ENCODE data around the gene LCORL. TPM values are rescaled to one million over a fixed set of nuclear protein-coding genes. Genes with fewer than 3 reads are reported as not detected.

Gene LCORL
- total and polyA plus RNA-seq, 9 of the 15 experiments (the other 6 are each of a cell fraction or from before 2014, with no cell fraction given), result 3.1 to 24.5 (median 11.1) TPM

GRCh38 chr4:17958181-17958580 is 63.4 kb downstream of the LCORL start:
- DNase-seq (ENCODE audit: extremely low read depth in 1 of 4, low spot score in 3 of 4), result no peak
- H3K9ac ChIP-seq (ENCODE audit: insufficient read depth in 1 of 2, low read depth in 2 of 2, low read length in 2 of 2), result no peak overlapping the region
- no peak for ATAC-seq
- no peaks in the 10 kb centered on the region for H4K20me1 ChIP-seq (replicated peaks; ENCODE audit: control insufficient read depth, insufficient read depth, low read length)
- in situ Hi-C loops (cut with MboI), result no loop called here
- H3K9me1 ChIP-seq (ENCODE audit: control insufficient read depth, insufficient read depth, low read length), result no peaks in the 10 kb centered on the region
- intact Hi-C loops (cut with micrococcal nuclease), result no loop called here
- no peak for FAIRE-seq
- H2AFZ ChIP-seq (ENCODE audit: low read depth, low read length), result no peak overlapping the region
- ChIA-PET CTCF (ENCODE audit: low intra/inter-chr PET ratio) (no interaction called here), POLR2A (no interaction called here)
- H3K4me1 ChIP-seq (replicated peaks in 1 of 2; ENCODE audit: control insufficient read depth in 2 of 2, insufficient read depth in 2 of 2, low read length in 2 of 2), result no peaks in the 10 kb centered on the region
- BruUV-seq (replicated peaks), result no TSS peak
- no peaks in the 10 kb centered on the region; the same call in 2 of the 3 replicates for H3K79me2 ChIP-seq (ENCODE audit: control insufficient read depth, insufficient read depth, low read length)
- peaks cover 32% of the 10 kb centered on the region; the same call in 2 of the 3 replicates for H3K36me3 ChIP-seq (ENCODE audit: control insufficient read depth, insufficient read depth, low read length)
- H3K4me2 ChIP-seq (ENCODE audit: insufficient read depth, low read length), result no peak overlapping the region
- no peaks in the 10 kb centered on the region for H3K27me3 ChIP-seq (ENCODE audit: control insufficient read depth in 2 of 2, insufficient read depth in 2 of 2, low read length in 2 of 2)
- H3K27ac ChIP-seq (ENCODE audit: extremely low read depth, low read depth, low read length), result no peak overlapping the region
- H3K4me3 ChIP-seq, result no peak overlapping the region
- 93% methylated on average over 3 of the region's 3 CpGs for WGBS (ENCODE audit: insufficient coverage, low coverage, missing lambda C conversion rate)
- no peaks in the 10 kb centered on the region for H3K9me3 ChIP-seq (replicated peaks; ENCODE audit: control insufficient read depth, insufficient read depth, low read depth, low read length)
- TF ChIP-seq ZBTB7A (IDR thresholded peaks at IDR 0.05; ENCODE audit: borderline replicate concordance, control insufficient read depth, low read depth, low read length) (no peak), POLR2G (IDR thresholded peaks at IDR 0.05; ENCODE audit: low read depth, low read length) (no peak), JUND (IDR thresholded peaks at IDR 0.05; ENCODE audit: borderline replicate concordance, low read depth, low read length) (no peak), JUND (tag; IDR thresholded peaks at IDR 0.05; ENCODE audit: borderline replicate concordance, low read depth, low read length) (no peak), KDM5B (IDR thresholded peaks at IDR 0.05; ENCODE audit: insufficient replicate concordance, low read depth, low read length) (no peak), YY1 (IDR thresholded peaks at IDR 0.05; ENCODE audit: borderline replicate concordance in 1 of 3, control insufficient read depth in 1 of 3, extremely low read depth in 1 of 3, insufficient read depth in 3 of 3, insufficient read length in 1 of 3, insufficient replicate concordance in 2 of 3, low read depth in 1 of 3, low read length in 2 of 3) (no peak), E4F1 (CRISPR knock-in tag; IDR thresholded peaks at IDR 0.05; ENCODE audit: borderline replicate concordance) (no peak), ZBTB40 (IDR thresholded peaks at IDR 0.05) (no peak), ZBTB40 (CRISPR knock-in tag; IDR thresholded peaks at IDR 0.05) (no peak), CREM (IDR thresholded peaks at IDR 0.05; ENCODE audit: low read depth) (no peak)

Measured in K562 (cell line).